PC-9 (cell line): ENCODE results near the gene ACTR1A. TPM values are rescaled to one million over a fixed set of nuclear protein-coding genes. Genes with fewer than 3 reads are reported as not detected.

Source experiments
- BruUV-seq: library from RNA; stranded (reverse); fragments of 400-500 nt; replicated peaks from 2 replicates; lab custom pipeline; 2021; lab: Mats Ljungman, UMichigan
- CTCF ChIA-PET: fragments of 300-600 bp; sonication (Branson Sonifier 250); formaldehyde crosslinking; loops from one replicate; lab custom pipeline; 2022; ENCODE audit warnings: antibody characterized with exemption; lab: Charles Lee
- POLR2A ChIA-PET: fragments of 300-600 bp; sonication (Branson Sonifier 250); formaldehyde crosslinking; loops from one replicate; lab custom pipeline; 2022; ENCODE audit warnings: antibody characterized with exemption; ENCODE audit not compliant: unreplicated experiment; lab: Charles Lee
- DNase-seq, 2 experiments: peaks; one replicate each; pipeline versions ENCODE4 v3.0.0 to v3.0.0-alpha.2; 2015 to 2022; ENCODE audit warnings: mixed read lengths in 1 of 2
- H2AFZ ChIP-seq: fragments of 200-600 bp; sonication (generic); 2 replicates; pipeline ENCODE4 v1.8.1; 2017; ENCODE audit warnings: antibody characterized with exemption
- H3F3A ChIP-seq: fragments of 200-600 bp; sonication (generic); 2 replicates; pipeline ENCODE4 v1.8.1; 2017; ENCODE audit warnings: antibody characterized with exemption, mild to moderate bottlenecking, low read depth; ENCODE audit not compliant: insufficient read depth
- H3K27ac ChIP-seq: fragments of 200-600 bp; sonication (generic); 2 replicates; pipeline ENCODE4 v1.6.1; 2016; ENCODE audit warnings: mixed run types
- H3K27me3 ChIP-seq: fragments of 200-600 bp; sonication (generic); 2 replicates; pipeline ENCODE4 v1.6.1; 2016; ENCODE audit warnings: low read depth, mixed run types; ENCODE audit not compliant: insufficient read depth
- H3K36me3 ChIP-seq: fragments of 200-600 bp; sonication (generic); 2 replicates; pipeline ENCODE4 v1.6.1; 2016; ENCODE audit warnings: low read depth, mixed run types
- H3K4me1 ChIP-seq: fragments of 200-600 bp; sonication (generic); replicated peaks from 2 replicates; pipeline ENCODE4 v1.6.1; 2016; ENCODE audit warnings: mixed run types; ENCODE audit not compliant: insufficient read depth
- H3K4me2 ChIP-seq: fragments of 200-600 bp; sonication (generic); 2 replicates; pipeline ENCODE4 v1.6.1; 2017; ENCODE audit warnings: mixed run types
- H3K4me3 ChIP-seq: fragments of 200-600 bp; sonication (generic); 2 replicates; pipeline ENCODE4 v1.6.1; 2016; ENCODE audit warnings: mixed run types
- H3K79me2 ChIP-seq: fragments of 200-600 bp; sonication (generic); 2 replicates; pipeline ENCODE4 v1.6.1; 2017; ENCODE audit warnings: low read depth, mixed run types
- H3K9me2 ChIP-seq: fragments of 200-600 bp; sonication (generic); 2 replicates; pipeline ENCODE4 v1.8.1; 2017; ENCODE audit warnings: mild to moderate bottlenecking; ENCODE audit not compliant: insufficient read depth
- H3K9me3 ChIP-seq: fragments of 200-600 bp; sonication (generic); 2 replicates; pipeline ENCODE4 v1.8.1; 2016; ENCODE audit warnings: low read depth; ENCODE audit not compliant: insufficient read depth
- H4K20me1 ChIP-seq: fragments of 200-600 bp; sonication (generic); 2 replicates; pipeline ENCODE4 v1.8.1; 2017; ENCODE audit not compliant: insufficient read depth
- EZH2 ChIP-seq: fragments of 200-600 bp; sonication (generic); IDR thresholded peaks from 2 replicates; pipeline ENCODE4 v1.8.0; 2017; ENCODE audit warnings: antibody characterized with exemption, low read depth
- intact Hi-C: fragments of 100-400 bp; cut with micrococcal nuclease; formaldehyde crosslinking; loops from one replicate; pipeline ENCODE4 v1.10.0; 2022; ENCODE audit not compliant: unreplicated experiment
- total RNA-seq: library from RNA; stranded (reverse); gene quantifications from 2 replicates; pipeline ENCODE4 v1.2.3, GENCODE V29; 2021
- TF ChIP-seq, protein P1 (sequence below): fragments of 200-600 bp; sonication (generic); conservative IDR thresholded peaks from 2 replicates; pipeline ENCODE4 v1.6.1; 2017; ENCODE audit warnings: mixed run types, antibody characterized with exemption, mild to moderate bottlenecking, moderate library complexity

The ACTR1A gene
- total RNA-seq, 1 experiment from 2014 or later: 29.4 TPM

DNA sequence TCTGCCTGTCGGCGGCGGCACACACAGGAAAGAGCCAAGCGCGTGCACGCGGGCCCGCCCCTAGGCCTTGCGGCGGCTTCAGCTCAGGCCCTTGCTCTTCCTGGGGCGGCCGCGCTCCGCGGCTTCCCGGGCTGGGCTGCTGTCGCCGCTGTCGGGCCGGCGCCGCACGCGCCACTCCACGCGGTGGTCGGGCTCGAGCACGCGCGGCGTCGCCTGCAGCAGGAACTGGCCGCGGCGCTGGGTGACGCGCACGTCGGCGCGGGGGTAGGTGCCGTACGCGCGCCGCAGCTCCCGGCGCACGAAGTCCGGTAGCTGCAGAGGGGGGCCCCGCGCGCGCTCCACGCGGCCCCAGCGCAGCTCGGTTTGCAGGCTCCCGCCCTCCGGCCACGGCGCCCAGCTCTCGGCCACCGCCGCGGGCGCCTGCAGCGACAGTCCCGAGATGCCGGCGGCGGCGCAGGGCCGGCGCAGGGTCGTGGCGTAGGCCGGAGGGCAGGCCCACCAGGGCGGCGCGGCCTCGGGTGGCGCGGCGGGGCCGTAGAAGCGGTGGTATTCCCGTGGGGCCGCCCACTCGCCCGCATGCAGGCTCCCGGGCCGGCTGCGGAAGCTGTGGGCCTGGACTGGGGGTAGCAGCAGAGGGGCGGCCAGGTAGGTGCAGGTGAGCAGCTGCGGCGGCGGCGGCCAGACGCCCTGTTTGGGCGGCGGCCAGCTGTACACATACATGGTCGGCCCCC, 52.0 kb downstream of the ACTR1A start:
- TF ChIP-seq, protein P1, sequence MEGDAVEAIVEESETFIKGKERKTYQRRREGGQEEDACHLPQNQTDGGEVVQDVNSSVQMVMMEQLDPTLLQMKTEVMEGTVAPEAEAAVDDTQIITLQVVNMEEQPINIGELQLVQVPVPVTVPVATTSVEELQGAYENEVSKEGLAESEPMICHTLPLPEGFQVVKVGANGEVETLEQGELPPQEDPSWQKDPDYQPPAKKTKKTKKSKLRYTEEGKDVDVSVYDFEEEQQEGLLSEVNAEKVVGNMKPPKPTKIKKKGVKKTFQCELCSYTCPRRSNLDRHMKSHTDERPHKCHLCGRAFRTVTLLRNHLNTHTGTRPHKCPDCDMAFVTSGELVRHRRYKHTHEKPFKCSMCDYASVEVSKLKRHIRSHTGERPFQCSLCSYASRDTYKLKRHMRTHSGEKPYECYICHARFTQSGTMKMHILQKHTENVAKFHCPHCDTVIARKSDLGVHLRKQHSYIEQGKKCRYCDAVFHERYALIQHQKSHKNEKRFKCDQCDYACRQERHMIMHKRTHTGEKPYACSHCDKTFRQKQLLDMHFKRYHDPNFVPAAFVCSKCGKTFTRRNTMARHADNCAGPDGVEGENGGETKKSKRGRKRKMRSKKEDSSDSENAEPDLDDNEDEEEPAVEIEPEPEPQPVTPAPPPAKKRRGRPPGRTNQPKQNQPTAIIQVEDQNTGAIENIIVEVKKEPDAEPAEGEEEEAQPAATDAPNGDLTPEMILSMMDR: no peak
- TF ChIP-seq EZH2: no peak
- H3K79me2 ChIP-seq: peaks cover 20% of the 10 kb centered on the region
- H3F3A ChIP-seq: peaks cover 7% of the 10 kb centered on the region; the same call in 1 of the 2 replicates
- H3K4me3 ChIP-seq: peak overlapping the region; percentile 77
- peak overlapping the region; percentile 80 for H2AFZ ChIP-seq
- intact Hi-C loops: no loop called here
- CTCF ChIA-PET: no interaction called here
- H3K36me3 ChIP-seq: no peaks in the 10 kb centered on the region
- peak overlapping the region; percentile 59 for H3K27ac ChIP-seq
- H3K27me3 ChIP-seq: no peaks in the 10 kb centered on the region
- no TSS peak for BruUV-seq
- H3K9me2 ChIP-seq: no peaks in the 10 kb centered on the region
- peaks cover 17% of the 10 kb centered on the region for H3K4me1 ChIP-seq
- no peaks in the 10 kb centered on the region for H4K20me1 ChIP-seq
- H3K4me2 ChIP-seq: peak overlapping the region; percentile 78
- DNase-seq: peak; percentile 50 to 82
- no peaks in the 10 kb centered on the region for H3K9me3 ChIP-seq
- POLR2A ChIA-PET: interaction anchor here (0.5 to 0.8 kb wide), 4 partner anchors 11 to 276 kb away, joined by 3 to 10 read pairs (median 6); partner anchors contain the start of gene FBXL15

DNA sequence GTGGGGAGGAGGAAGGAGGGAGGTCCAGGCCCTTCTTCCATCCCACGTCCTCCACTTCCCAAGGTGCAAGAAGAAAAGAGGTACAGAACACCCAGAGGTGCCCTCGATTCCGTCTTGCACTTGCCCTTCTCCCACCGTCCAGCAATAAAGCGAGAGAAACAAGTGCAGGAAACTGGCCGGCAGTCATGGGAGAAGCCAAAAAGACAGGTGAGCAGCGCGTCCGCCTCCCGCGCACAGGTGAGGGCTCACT, 52.5 kb downstream of the ACTR1A start:
- ChIA-PET CTCF (no interaction called here), POLR2A (interaction anchor here (0.6 to 0.8 kb wide), 2 partner anchors 253 to 276 kb away, joined by 5 to 7 read pairs; no protein-coding TSS in a partner anchor)
- TF ChIP-seq, protein P1: no peak
- no peak for TF ChIP-seq EZH2
- Histone ChIP-seq H3K27ac (peak overlapping the region; percentile 59), H3F3A (peaks cover 7% of the 10 kb centered on the region; the same call in 1 of the 2 replicates), H3K9me3 (no peaks in the 10 kb centered on the region), H3K4me1 (peaks cover 17% of the 10 kb centered on the region), H4K20me1 (no peaks in the 10 kb centered on the region), H2AFZ (peak overlapping the region; percentile 80), H3K4me2 (peak overlapping the region; percentile 78), H3K9me2 (no peaks in the 10 kb centered on the region), H3K27me3 (no peaks in the 10 kb centered on the region), H3K36me3 (no peaks in the 10 kb centered on the region), H3K4me3 (peak overlapping the region; percentile 77), H3K79me2 (peaks cover 20% of the 10 kb centered on the region)
- no peak for DNase-seq
- TSS peak; percentile 41 for BruUV-seq
- intact Hi-C loops: no loop called here

DNA sequence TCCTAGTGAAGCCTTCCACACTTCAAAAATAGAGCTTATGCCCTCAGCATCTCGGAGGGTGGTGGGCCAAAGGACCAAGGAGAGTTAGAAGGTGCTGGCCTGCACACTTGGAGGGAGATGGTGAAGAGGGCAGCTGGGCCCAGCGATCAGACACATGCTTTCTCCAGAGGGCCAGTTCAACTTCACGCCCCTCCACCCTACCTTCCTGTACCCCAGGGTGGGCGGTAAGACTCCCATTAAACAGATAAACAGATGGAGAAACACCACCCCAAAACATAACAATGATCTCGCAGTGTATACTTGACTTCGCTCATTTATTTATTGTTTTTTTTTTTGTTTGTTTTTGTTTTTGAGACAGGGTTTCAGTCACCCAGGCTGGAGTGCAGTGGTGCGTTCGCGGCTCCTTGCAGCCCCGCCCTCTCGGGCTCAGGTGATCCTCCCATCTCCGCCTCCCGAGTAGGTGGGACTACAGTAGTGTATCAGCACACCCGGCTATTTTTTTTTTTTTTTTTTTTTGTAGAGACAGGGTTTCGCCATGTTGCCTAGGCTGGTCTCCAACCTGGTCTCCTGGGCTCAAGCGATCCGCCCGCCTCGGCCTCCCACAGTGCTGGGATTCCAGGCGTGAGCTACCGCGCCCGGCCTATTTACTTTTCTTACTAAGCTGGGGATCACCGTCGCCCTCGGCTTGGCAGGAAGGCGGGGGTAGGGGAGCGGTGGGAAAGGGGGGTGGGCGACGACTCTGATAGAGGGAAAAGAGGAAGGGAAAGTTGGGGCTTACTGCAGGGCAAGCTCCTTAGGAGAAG, 53.0 kb downstream of the ACTR1A start:
- intact Hi-C loops: no loop called here
- H3K4me2 ChIP-seq: peak overlapping the region; percentile 78
- no peaks in the 10 kb centered on the region for H3K9me3 ChIP-seq
- peak; percentile 76 to 77 for DNase-seq
- no peaks in the 10 kb centered on the region for H3K9me2 ChIP-seq
- ChIA-PET CTCF (no interaction called here), POLR2A (interaction anchor here (0.8 kb wide), 1 partner anchor 275 kb away, joined by 7 read pairs; no protein-coding TSS in a partner anchor)
- H3K79me2 ChIP-seq: peaks cover 20% of the 10 kb centered on the region
- TF ChIP-seq, protein P1: no peak
- no peak for TF ChIP-seq EZH2
- peaks cover 7% of the 10 kb centered on the region; the same call in 1 of the 2 replicates for H3F3A ChIP-seq
- peaks cover 17% of the 10 kb centered on the region for H3K4me1 ChIP-seq
- H3K27ac ChIP-seq: peak overlapping the region; percentile 59
- no peaks in the 10 kb centered on the region for H4K20me1 ChIP-seq
- peak overlapping the region; percentile 77 for H3K4me3 ChIP-seq
- H3K27me3 ChIP-seq: no peaks in the 10 kb centered on the region
- BruUV-seq: TSS peak; percentile 67
- H3K36me3 ChIP-seq: no peaks in the 10 kb centered on the region
- H2AFZ ChIP-seq: peak overlapping the region; percentile 80
